ENCODE results near the gene GAL3ST2.
"Not testable (repeated sequence)": the region's sequence is repeated elsewhere in the genome, so short reads cannot be mapped to it uniquely, and the experiment has no call there.

The GAL3ST2 gene

GRCh38 chr2:241796209-241796608 lies 19.6 kb downstream of the GAL3ST2 start:
- DNase-seq, result no peak

GRCh38 chr2:241796610-241797138 lies 20.1 kb downstream of the GAL3ST2 start:
- DNase-seq, result no peak

GRCh38 chr2:241797441-241798080 lies 20.9 kb downstream of the GAL3ST2 start:
- no peak for DNase-seq

GRCh38 chr2:241798081-241798630 lies 21.5 kb downstream of the GAL3ST2 start:
- DNase-seq, result no peak

GRCh38 chr2:241798631-241799521 lies 22.3 kb downstream of the GAL3ST2 start:
- DNase-seq, result no peak

GRCh38 chr2:241799522-241800197 lies 23.0 kb downstream of the GAL3ST2 start:
- no peak for DNase-seq

GRCh38 chr2:241800198-241800903 lies 23.7 kb downstream of the GAL3ST2 start:
- DNase-seq, result not testable (repeated sequence)

- DNase-seq, result no peak
Observed at GRCh38 chr2:241801611-241802420, 25.2 kb downstream of the GAL3ST2 start.

GRCh38 chr2:241802421-241803318 lies 26.0 kb downstream of the GAL3ST2 start:
- DNase-seq, result no peak

- peak; percentile 63 for DNase-seq
Observed at GRCh38 chr2:241803387-241804325, 27.0 kb downstream of the GAL3ST2 start.

- peak; percentile 33 for DNase-seq
Observed at GRCh38 chr2:241804326-241805229, 28.0 kb downstream of the GAL3ST2 start.

- not testable (repeated sequence) for DNase-seq
Observed at GRCh38 chr2:241806217-241806616, 29.6 kb downstream of the GAL3ST2 start.

GRCh38 chr2:241808051-241808720 lies 31.6 kb downstream of the GAL3ST2 start:
- DNase-seq, result no peak

- no peak for DNase-seq
Observed at GRCh38 chr2:241808721-241809382, 32.2 kb downstream of the GAL3ST2 start, which contains the start of gene NEU4. Gene NEU4 (plus strand): TSS chr2:241809193. CDS start chr2:241814485, 5,292 bp downstream.

GRCh38 chr2:241809383-241810306 lies 33.0 kb downstream of the GAL3ST2 start:
- DNase-seq, result no peak

All from activated CD4-positive, alpha-beta T cell treated with anti-CD3 and anti-CD28 coated beads, Interleukin-10, Interleukin-2, amounts not matched to agents 100 ng/mL and 50 ng/mL, durations not matched to agents 16 hours and 8 hours (primary cell).